Middle frontal gyrus (tissue), 1 donor: ENCODE results near the gene CYP19A1.
"Not testable (repeated sequence)": the region's sequence is repeated elsewhere in the genome, so short reads cannot be mapped to it uniquely, and the experiment has no call there.

Source experiments
- DNase-seq: peaks from one replicate; pipeline ENCODE4 v3.0.0-alpha.2; 2015; ENCODE audit warnings: low spot score; ENCODE audit errors: extremely low spot score

CYP19A1 gene

DNA sequence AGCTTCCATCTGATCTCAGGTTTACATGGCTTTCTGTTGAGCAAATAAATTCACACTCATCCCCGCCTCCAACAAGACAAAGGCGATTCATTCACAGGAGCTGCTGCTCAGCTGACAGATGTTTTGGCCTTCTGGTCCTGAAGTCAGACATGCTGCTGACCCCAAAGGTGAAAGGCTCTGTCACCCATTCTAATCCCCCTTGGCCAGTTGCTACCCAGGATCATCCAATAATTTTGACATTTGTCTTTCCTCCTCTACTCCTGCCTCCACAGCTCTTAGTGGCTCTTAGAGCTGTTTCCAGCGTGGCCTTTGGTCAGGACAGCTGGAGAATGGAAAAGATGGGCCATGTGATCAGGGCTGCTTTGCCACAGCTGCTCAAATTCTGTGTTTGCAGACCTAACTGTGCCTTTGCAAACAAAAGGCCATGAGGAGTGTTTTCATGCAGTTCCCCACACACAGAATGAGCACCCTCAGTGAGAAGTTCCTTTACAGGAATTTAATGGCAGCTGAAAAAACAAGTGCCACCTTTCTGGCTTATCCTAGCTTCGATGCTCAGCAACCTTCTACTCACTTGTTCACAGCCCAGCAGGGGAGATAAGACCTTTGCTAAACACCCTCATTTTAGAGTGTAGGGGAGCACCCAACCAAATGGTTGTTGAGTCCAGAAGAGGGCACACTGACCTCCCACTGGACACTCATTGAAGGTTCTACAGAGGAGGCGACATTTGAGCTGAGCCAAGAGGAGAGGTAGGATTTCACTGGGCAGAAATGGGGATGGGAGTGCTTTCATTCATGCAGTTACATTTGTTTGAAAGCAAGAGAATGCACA, 39.0 kb downstream of the CYP19A1 start:
- DNase-seq = no peak

DNA sequence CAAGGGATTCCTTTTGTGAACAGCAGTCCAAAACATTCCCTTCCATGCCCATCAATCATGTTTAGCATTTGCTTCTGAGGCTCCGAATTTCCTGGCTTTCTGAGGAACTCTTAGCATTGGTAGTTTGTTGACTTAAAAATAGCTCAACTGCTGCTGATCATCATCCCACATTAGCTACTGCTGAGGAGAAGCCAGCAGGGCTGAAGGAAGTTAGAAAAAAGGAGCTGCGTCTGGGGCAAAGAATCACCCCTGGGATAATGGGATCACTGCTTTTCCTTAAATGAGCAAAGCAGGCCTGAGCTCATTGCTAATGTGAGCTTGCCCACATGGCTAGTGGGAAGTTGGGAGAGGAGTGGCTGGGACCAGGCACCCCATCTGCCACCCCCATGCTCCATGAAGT, 39.8 kb downstream of the CYP19A1 start:
- no peak for DNase-seq

DNA sequence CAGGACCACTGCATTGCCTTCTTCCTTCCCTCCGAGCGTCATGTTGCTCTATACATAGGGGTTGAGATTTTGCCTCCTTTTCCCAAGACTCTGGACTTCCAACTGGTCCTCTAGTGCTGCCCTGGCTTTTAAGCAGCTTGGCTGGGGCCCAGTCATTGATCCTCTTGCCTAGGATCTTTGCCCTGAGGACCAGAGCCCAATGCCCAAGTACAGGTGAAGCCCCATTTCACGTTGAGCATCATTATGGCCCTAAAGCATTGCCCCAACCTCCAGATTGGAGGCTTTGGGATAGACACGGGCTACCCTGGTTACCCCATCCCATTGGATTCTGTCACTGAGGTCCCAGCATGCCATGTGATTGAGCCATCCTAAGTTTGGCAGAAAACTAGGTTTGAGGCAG, 47.7 kb downstream of the CYP19A1 start:
- DNase-seq = no peak

DNA sequence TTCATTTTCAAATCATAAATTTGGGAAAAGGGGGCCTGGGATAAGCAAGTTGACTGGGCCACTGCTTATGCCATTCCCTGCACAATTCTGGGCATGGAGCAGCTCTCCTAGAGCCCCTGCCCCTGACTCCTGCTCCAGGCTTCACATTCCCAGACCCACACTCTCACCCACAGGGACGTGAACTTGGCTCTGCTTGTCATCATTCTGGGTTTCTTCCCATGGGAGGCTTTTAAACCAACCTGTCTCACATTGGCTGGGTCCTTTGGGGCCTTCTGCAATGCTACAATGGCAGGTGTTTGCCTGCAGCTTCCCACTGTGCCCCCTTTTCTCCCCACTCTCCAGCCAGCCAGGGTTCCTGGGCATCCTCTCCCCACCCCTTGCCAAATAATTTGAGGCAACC, 49.1 kb downstream of the CYP19A1 start:
- no peak for DNase-seq

DNA sequence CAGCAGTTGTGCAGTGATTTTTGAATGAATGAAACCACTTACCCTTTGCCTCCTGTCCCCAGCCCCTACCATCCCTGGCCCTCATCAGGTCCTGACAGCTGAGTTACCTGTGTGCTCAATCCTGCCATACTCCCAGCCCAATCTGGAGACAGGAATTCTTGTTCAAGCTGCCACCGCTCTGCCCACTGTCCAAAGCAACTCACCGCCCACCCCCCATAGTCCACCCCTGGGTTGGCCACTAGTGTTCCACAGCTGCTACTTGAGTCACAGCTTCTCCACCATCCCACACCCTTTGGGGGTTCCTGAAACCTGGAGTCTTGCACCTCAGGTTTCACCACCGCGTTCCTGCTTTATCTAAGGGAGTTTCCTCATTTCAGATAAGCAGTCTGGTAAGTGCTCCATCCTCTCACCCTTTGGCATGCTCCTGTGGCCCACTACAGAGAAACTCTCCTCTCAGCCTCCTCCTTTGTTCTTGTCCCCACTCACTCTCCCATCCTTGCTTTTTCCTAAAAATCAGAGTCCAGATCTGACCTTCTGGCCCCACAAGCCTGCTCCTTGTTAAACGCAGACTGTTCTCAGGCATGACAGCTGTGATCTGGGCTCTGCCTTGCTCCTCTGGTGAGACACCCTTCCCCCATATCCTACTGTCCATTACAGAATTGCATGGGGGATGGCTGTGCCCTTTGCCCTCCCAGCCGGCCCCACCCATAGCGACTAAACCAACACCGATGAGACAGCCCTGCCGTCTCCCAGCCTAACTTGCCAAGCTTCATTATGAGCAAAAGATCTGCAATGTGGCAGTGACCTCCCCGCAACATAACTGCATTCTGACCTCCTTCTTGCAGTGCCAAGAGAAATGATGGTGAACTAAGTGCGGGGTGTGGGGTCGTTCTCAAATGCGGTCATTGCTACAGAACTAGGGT, 50.0 kb downstream of the CYP19A1 start:
- DNase-seq = no peak

DNA sequence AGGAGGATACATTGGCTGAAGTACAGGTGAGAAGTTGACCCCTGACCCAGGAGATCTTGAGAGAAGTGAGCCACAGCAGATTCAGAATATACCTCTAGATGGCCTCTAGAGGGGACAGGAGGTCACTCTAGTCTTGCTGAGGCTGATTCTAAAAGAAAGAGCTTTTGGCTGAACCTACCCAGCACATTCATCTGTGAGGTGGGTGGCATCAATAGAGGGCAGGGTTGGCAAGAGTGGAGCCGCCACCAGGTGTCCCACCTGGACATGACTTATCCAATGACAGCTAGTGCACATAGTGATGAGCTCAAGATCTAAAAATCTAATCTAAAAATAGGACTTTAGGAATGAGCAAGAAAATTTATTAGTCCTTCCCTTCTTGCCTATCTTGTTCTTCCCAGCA, 51.6 kb downstream of the CYP19A1 start:
- no peak for DNase-seq

DNA sequence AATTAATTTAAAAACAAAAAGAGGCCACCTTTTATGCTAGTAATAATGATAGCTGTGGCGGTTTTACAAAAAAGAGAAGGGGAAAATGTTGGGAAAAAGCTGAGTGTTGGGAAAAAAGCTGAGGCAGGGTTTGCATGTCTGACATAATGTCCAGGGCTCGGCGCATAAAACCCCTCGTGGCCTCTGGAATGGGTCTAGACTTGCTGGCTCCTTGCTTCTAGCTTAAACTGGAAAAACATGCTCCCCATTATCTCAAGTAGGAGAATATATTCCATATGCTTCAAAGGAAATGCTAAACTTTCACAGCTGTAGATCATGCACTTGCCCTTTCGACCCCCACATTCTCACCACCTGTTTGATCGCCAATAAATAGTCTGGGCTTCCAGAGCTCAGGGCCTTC, 53.0 kb downstream of the CYP19A1 start:
- no peak for DNase-seq

DNA sequence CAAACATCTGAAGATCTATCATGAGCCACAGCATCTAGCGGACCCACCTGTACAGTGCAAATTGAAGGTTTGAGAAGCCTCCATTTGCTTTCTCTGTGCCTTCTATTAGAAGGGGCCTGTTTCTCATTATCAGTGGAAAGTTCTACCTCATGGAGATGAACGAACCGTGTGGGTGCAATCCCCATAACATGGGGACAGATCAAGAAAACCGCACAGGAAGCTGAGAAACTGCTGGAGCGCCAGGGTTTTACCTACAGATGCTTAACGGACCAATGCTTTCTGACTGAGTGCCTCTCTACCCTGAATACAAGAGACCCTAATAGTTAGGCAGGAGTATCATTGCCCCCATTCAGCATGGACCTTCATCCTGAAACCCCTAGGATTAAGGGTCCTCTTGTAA, 53.5 kb downstream of the CYP19A1 start:
- no peak for DNase-seq

DNA sequence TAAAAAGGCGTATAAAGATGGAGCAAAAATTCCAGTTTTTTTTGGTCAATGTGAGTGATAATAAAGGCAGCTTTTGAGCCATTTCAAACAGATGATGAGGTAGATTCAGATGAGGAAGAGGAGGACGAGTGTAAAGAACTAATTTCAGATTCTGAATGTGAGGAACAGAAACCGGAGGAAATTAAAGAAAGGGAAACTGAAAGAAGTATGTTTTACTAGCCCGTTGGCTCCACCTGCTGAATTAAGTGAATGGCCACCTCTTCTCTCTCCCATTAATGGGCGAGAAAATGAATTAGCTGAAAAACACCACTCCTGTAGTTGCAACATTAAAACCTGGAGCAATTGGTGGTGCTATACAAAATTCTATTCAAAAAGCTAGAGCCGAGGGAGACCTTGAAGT, 55.4 kb downstream of the CYP19A1 start:
- DNase-seq = no peak

DNA sequence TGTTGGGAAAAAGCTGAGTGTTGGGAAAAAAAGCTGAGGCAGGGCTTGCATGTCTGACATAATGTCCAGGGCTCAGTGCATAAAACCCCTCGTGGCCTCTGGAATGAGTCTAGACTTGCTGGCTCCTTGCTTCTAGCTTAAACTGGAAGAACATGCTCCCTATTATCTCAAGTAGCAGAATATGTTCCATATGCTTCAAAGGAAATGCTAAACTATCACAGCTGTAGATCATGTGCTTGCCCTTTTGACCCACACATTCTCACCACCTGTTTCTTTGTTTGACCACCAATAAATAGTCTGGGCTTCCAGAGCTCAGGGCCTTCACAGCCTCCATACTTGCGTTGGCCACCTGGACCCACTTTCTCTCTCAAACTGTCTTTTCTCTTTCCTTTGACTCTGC, 56.2 kb downstream of the CYP19A1 start:
- DNase-seq = not testable (repeated sequence)

DNA sequence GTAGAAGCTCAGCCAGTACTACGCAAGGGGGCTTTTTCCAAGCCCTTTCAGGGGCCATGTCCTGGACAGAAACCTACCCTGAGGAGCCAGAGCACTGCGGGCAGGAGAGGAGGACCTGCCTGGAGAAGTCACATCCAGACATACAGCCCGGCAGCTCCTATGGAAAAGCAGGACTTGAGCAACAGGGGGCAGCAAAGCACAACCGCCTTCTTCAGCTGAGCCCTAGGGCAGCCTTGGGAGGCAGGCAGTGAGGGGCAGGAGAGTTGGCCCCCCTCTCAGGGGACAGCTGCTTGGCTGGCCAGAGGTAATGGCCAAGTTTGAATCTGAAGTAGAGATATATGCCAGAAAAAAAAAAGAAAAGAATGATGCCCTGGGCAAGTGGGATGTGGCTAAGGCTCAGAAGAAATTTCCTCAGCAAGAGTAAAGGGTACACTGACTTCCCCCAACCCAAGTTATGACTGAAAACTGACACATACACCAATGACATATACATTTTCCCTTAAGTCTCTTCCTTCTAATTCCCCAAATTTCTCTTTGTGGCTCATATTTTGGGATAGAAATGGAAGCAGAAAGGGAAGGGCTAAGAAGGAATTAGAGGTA, 56.9 kb downstream of the CYP19A1 start:
- peak; percentile 63 for DNase-seq

DNA sequence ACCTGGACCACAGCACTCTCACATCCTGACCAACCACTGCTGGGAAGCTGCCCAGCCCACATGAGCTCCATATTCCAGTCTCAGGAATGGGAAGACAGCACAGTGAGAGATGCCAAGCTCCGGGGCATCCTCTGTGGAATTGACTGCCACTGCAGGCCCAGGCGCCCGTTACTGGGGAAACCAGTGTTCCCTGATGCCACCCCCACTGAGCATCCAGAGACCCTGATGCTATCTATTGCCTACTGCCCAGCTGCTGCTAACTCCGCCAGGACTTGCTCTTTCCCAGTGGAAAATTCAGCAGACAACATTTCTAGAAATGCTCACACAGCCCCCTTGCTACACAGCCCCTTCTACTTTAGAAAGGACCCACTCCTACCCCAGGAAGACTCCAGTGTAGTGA, 57.6 kb downstream of the CYP19A1 start:
- DNase-seq = no peak

DNA sequence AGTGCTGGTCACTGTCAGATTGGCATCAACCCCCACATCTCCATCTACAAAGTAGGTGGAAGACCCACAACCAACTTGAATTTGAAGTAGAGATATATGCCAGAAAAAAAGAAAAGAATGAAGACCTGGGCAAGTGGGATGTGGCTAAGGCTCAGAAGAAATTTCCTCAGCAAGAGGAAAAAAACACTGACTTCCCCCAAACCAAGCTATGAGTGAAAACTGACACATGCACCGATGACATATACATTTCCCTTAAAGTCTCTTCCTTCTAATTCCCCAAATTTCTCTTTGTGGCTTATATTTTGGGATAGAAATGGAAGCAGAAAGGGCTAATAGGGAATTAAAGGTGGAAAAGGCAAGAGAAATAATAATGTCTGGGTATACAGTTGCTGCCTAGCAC, 59.0 kb downstream of the CYP19A1 start:
- DNase-seq = no peak

DNA sequence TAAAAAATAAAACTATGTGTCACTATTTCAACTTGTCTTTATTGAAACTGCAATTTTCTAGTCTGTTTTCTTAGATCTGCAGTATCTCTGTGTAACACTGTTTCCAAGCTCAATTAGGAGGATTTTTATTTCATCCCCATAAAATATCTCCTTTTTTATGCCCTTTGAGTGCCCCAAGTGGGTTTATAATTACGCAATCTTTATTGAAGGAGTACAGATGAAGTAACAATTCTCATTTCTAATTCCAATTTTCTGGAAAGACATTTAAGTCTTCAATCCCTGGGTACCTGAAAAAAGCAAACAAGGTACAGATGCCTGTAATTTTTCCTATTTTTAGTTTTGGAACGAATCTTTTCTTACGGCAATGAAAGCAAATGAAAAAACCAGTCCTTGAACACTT, 61.3 kb downstream of the CYP19A1 start:
- DNase-seq = no peak

DNA sequence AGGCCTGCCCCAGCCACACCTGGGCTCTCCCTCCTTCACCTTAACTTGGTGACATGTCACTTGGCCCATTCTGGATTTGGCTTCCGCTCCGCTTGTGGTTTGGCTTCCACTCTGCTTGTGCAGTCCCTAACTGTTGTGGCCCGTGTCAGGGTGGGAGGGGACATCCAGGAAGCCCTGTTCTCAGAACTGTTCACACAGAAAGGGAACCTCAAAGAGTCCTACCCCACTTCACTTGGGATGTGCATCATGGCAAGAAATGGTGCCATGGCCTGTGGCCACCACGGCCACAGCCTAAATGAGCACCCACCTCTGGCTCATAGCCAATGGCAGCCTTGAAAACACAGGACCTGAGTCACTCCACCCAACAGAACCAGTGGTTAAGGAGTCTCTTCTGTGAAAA, 63.4 kb downstream of the CYP19A1 start:
- no peak for DNase-seq

DNA sequence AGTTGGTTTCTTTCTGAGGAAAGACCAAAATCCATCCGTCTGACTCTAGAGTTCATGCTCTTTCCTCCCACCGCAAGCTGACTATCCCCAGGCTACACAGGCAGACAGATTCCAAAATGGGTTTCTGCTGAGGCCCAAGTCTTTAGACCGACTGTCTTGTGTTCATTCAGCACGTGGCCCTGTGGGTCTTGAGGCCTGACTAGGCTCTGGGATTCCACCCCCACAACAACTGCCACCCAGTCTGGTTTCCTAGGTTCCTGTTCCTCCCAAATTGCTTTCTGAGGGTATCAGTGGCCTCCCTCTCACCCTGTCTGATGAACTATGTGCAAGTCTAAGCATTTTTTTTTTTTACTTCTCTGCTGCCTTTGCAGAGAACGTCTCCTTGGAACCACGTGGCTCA, 67.7 kb downstream of the CYP19A1 start:
- no peak for DNase-seq

DNA sequence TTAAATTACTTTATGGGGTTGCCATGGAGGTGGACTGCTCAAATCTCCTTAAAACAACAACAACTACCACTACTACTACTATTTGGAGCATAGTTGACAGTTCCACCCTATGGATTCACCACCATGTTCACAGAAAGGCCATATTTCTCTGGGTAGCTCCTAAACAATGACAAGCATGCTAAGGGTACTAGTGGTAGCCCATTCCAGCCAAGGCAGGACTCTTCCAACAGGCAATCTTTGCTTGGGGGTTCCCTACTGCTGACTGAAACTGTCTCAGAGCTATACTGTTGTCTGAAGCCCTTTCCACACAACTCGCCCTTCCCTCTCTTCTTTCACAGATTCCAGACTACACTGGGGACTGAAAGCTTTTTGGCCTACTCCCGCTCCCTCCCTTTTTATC, 68.9 kb downstream of the CYP19A1 start:
- DNase-seq = no peak

DNA sequence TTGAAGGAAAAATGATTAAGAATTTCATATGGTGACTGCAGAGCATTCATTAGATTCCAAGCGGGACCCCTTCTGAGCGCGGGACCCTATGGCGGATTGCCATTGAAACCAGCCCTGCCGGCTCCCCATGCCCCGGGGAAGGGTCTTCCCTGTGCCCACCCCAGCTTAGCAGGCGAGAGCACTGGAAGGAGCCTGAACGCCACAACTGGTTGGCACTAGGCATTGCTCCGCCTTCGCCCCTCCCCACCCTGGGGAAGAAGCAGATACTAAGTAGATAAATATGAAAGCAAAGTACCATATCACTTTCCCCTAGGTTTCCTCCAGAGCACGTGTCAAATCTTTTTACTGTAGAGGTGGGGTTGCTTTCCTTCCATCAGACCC, 70.7 kb downstream of the CYP19A1 start:
- DNase-seq = no peak

DNA sequence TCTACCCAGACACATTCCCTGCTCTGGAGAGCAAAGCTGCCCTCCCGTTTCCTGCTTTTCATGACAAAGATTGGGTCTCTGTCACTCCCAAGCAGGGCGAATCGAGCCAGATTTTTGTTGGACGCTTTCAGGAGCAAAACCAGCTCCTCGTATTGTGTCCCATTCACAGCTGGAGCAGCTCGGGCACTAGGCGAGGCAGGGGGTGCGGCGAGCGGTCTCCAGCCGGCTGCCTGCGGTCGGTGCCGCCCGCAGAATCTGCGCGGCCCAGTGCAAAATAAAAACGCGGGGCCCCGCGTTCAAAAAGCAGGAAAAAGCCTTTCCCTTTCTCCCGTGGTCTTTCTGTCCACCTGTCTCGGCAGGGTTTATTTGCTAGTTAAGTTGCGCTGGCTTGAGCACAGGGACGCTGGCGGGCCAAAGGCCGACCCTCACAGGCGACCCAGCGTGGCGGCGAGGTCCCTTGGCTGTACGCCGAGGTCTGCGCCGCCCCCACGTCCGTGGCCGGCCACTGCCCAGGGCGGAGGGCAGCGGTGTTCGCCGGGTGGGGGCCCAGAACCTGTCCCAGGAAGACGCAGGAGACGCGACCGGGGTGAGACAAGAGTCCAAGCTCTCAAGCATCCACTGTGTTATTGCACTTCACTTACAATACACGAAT, 71.2 kb downstream of the CYP19A1 start:
- no peak for DNase-seq

DNA sequence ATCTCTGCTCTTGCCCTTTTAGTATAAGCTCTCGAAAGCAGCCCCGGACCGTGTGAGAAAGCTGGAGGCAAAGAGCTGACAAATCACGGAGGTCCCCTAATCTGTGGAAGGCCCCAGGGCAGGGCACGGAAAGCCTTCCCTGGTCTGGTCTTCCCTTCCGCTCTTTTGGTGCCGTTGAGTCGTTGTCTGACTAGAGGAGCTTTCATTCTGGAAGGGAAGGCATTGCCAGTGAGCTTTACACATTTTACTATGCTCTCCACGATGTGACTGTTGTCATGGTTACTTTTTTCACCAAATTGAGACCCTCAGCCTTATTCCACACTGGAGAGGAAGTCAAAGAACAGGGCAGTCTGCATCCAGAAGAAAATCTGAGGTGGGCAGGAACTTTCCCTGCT, 71.7 kb downstream of the CYP19A1 start:
- no peak for DNase-seq

DNA sequence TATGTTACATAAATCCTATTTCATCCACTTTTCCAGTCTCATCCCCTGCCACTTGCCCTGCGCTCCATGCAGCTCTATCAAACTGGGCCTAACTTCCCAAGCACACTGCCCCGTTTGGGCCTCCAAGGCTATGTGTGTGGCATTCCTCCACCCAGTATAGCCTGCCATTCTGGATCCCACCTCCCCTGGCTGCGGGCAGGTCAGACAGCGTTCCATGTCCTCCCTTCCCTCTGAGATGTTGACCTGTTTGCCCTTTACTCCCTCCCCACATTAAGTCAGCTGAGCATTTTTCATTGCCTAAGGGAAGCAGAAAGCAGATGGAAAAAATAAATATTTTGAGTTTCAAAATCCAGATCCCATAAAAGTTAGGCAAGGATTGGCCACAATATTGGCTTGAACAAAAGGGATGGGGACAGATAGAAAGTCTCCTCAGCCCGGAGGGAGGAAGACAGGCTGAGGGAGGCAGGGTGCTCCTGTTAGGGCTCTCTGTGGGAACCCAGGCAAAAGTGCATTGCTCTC, 73.3 kb downstream of the CYP19A1 start:
- DNase-seq = no peak
